SK-N-SH treated with all-trans-retinoic acid at 6 μM for 48 hours (cell line): Measurements from ENCODE around the gene CHST2.

Experiments used
- CSDC2 ChIP-seq: fragments of 250-450 bp; sonication (Bioruptor Pico); IDR thresholded peaks from 2 replicates; pipeline ENCODE4 v1.5.0; 2020; ENCODE audit warnings: mild to moderate bottlenecking, moderate library complexity
- TF ChIP-seq, protein P1 (sequence below): fragments of 250-450 bp; sonication (Bioruptor Pico); IDR thresholded peaks from 2 replicates; pipeline ENCODE4 v1.5.1; 2021; ENCODE audit warnings: mild to moderate bottlenecking, moderate library complexity

DNA sequence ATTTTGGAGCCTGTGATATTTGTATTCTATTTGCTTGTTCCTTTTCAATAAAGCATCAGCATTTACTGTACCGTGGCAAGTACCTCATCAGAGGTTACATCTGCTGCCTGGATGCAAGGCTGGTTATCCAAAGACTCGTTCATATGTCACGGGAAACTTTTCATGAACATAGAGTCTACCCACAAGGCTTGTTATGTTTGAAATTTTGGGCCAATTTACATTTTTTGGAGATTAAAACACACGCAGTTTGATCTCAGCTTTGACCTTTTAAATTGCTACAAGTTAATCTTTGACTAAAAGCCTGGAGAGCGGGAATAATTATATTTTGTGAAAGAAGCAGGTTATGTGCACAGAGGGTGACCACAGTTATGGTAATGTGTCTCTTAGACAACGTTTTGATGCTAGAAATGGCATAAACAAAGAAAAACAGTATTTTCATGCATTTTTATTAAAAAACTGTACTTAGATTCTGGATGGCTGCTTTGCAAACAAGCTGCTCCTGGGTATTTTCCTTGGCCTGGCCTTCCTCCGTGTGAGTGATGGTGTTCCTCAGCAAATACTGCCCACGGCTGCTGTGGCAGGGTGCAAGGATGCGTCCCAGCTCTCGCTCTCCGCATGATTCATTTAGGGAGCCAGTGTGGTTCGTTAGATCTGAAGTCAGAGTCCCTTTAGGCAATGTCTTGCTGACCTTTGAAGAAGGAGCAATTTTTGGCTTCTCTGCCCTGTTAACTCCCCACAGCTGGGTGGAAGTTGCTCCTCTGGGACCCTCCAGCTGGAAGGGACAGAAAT, 27.1 kb downstream of the CHST2 start:
- TF ChIP-seq CSDC2 (CRISPR knock-in tag), result no peak
- TF ChIP-seq, protein P1, sequence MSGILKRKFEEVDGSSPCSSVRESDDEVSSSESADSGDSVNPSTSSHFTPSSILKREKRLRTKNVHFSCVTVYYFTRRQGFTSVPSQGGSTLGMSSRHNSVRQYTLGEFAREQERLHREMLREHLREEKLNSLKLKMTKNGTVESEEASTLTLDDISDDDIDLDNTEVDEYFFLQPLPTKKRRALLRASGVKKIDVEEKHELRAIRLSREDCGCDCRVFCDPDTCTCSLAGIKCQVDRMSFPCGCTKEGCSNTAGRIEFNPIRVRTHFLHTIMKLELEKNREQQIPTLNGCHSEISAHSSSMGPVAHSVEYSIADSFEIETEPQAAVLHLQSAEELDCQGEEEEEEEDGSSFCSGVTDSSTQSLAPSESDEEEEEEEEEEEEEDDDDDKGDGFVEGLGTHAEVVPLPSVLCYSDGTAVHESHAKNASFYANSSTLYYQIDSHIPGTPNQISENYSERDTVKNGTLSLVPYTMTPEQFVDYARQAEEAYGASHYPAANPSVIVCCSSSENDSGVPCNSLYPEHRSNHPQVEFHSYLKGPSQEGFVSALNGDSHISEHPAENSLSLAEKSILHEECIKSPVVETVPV (CRISPR knock-in tag), result no peak
